MM.1S (cell line): ENCODE results near the gene ANLN.

Experiments
- CTCF ChIP-seq: fragments of 300-600 bp; sonication (generic); IDR thresholded peaks from 2 replicates; pipeline ENCODE4 v1.5.1; 2016; ENCODE audit warnings: antibody characterized with exemption, low read length, mixed read lengths
- EZH2phosphoT487 ChIP-seq: fragments of 300-600 bp; sonication (generic); IDR thresholded peaks from 2 replicates; pipeline ENCODE4 v1.6.1; 2018; ENCODE audit warnings: antibody characterized with exemption, low read length

- TF ChIP-seq CTCF (no peak), EZH2phosphoT487 (no peak)
Measured at GRCh38 chr7:36439624-36440023, 50.0 kb downstream of the ANLN start.
